LoVo (cell line): Measurements from ENCODE around the gene BIN1.
"Not testable (repeated sequence)": the region's sequence is repeated elsewhere in the genome, so short reads cannot be mapped to it uniquely, and the experiment has no call there.

Experiments
- DNase-seq: peaks from one replicate; pipeline ENCODE4 v3.0.0-alpha.2; 2016; ENCODE audit warnings: low spot score

The BIN1 gene

DNA sequence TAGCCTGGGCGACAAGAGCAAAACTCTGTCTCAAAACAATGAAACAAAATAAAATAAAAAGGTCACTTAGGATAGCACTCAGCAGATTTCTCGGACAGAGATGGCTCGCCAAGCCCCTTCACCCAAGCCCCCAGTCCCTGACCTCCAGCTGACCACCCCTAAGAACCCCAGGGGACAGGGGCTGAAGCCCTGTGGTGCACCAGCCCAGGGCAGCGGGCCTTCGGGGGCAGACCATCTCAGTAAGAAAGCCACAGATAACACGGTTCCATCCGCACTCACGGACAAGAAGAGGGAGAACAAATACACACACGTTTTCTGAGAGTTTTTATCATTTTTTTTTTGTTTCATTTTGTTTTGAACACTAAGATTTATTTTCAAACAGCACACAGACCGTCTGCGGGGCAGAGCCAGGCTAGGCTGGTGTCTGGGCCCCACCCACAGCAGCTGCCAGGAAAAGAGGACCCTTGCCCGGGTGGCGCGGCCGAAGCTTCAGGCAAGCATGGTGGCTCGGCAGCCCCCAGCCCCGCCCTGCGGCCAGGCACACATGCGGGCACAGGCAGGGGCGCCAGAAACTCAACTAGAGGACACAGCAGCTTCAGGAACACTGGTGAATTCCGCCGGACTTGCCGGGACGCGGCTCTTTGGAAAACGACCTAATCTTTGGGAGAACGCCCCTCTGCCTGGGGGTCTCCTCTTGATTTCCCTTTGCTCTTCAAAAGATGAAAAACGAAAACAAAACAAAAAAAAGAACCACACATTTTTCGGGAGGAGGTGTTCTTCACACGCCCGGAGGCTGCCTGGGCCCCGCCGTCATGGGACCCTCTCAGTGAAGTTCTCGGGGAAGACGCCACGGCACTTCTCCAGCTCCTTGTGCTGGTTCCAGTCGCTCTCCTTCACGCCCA lies 59.0 kb downstream of the BIN1 start:
- no peak for DNase-seq

GRCh38 chr2:127047054-127047453 lies 59.9 kb downstream of the BIN1 start:
- no peak for DNase-seq

DNA sequence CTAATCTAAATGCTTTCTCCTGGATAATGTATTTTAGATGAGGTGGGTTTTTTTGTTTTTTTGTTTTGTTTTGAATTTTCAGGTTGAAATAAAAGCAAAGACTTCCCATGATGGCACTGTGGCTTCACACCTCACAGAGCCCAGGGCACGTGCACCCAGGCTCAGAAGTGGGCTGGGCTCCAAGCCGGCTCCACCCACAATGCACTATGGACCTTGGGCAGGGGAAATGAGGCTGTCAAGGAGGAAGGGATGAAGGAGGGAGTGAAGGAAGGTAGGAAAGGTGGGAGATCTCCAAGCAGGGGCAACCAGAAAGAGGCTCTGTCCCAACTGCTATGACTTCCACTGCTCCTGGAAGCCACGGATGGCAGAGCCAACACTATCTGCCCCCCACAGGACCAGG lies 60.4 kb downstream of the BIN1 start:
- no peak for DNase-seq

GRCh38 chr2:127045792-127046501 lies 61.0 kb downstream of the BIN1 start:
- DNase-seq, result no peak

- DNase-seq, result no peak
Measured at GRCh38 chr2:127044977-127045661, 61.8 kb downstream of the BIN1 start.

DNA sequence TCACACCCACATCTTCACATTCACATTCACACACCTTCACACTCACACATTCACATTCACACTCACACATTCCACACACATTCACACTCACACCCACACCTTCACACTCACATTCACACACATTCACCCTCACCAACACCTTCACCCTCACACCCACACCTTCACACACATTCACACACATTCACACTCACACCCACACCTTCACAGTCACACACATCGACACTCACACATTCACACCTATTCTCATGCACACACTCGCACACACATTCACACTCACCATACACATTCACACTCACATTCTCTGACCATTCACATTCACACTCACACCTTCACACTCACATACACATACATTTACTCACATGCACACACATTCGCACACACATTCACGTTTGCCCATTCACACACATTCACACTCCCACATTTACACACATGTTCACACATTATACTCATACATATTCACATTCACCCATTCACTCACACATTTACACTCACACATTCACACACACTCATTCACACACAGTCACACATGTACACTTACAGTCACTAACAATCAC lies 62.7 kb downstream of the BIN1 start:
- no peak for DNase-seq

DNA sequence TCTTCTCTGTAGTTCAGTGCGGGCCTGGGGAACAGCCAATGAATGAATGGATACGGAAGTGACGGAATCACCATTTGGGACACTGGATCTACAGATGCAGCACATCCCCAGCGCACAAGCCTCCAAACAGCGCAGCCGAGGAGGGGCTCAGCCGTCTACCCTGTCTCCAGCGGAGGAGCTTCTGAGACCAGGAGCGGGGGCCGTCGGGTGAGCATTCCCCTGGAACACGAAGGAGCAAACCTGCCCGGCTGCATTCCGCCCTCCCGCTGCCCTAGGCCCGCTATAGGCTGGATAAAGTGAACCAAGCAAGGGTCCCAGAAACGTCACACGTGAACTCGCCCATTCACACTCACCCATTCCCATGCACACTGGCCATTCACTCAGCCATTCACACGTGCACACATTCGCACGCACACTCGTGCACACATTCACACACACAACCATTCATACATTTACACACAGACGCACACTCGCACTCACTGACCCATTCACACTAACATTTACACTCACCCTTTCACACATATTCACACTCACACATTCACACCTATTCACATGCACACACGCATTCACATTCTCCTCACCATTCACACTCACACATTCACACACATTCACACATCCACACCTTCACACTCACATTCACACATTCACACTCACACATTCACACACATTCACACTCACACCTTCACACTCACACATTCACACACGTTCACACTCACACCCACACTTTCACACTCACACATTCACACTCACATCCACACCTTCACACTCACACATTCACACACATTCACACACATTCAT lies 63.4 kb downstream of the BIN1 start:
- DNase-seq, result no peak

DNA sequence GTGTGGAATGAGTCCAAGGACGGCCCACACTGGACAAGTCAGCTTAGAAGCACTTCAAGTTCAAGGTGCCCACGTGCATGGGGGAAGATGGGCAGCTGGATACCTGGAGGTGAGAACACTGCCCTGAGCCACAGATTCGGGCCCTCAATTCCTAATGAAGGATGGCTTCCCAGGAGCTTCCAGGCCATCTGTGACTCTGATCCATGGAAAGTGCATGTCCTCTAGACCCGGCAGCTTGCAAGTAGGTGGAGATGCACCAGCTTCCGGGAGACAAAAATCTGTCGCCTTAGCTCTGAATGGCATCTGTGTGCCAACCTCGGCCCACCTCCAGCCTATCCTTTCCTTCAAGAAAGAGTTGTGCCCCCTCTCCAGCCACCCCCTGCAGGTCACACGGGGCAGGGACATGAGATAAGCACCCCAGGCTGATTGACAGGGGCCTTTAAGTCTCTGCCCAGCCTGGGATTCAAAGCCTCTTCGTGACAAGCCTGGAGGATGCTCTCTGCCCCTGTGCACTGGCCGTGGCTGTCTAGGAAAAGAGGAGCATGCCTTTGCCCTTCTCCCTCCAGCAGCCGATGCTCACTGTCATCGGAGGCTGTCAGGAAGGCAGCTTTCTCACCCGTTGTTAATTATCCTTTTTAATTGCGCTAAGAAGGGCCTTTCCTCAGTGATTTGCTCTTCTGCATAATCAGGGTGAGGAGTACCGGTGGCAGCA lies 65.5 kb downstream of the BIN1 start:
- DNase-seq, result no peak

DNA sequence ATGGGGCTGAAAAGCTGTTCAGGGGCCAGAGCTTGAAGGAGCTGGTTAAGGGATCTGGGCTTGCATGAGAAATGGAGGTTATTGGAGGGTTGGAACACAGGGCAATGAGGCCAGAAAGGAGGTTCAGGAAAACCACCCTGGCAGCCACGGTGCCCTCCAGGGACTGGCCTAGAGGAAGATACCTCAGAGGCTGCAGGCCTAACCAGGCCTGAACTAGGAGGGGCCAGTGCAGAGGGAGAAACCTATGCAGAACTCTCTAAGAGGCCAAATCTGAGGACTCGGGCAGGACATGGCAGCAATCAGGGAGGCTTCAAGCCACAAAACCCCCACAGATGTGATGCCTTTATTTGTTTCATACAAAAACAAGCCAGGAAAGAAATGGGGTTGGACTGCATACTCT lies 66.8 kb downstream of the BIN1 start:
- DNase-seq, result no peak

- DNase-seq, result no peak
Measured at GRCh38 chr2:127039387-127040031, 67.4 kb downstream of the BIN1 start.

DNA sequence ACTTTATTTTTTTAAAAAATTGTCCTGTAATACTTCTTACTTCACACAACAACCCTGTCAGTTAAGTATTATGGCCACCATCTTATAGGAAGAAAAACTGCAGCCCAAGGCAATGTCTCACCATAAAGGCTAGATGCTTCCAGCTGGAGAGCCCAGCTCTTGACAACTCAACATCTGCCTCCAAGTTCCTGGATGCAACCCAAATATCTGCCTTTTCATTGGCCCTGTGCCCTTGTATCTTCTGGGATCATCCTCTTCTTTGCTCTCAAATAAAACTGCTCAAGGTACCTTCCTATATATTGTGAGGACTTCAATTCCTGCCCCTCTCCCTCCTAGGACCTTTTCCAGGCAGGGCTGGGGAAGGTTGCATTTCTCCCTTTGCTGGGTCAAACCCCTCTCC lies 69.5 kb downstream of the BIN1 start:
- no peak for DNase-seq

DNA sequence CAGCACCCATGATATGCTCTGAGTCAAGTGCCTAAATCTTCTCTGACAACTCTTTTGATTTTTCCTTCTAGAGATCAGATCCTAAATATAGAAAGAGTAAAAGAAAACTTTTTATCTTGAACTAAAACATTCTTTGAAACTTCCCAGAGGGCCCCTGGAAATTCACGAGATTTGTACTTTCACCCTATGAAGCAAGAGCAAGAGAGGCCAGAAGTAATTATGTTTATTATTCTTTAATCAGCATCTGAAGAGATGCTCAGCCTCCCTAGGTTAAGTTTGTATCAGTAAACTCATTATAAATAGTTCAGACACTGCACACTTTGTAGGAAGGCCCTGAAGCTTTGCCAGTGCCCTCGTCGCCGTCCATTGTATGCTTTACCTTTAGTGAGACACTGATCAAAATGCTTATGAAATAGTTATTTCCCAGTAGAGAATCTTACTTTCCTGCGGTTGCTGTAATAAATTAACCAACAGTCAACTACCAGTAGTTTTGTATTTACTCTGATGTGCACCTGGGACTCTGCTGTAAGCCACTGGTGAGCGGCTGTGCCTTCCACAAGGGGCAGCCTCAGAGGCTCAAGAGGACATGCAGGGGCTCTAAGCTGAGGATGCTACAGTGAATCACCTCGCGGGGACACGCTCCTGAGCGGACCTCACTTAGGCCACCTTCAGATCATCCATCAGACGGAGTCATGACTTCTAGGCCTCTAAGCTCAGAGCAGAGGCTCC lies 71.9 kb downstream of the BIN1 start:
- DNase-seq, result no peak

DNA sequence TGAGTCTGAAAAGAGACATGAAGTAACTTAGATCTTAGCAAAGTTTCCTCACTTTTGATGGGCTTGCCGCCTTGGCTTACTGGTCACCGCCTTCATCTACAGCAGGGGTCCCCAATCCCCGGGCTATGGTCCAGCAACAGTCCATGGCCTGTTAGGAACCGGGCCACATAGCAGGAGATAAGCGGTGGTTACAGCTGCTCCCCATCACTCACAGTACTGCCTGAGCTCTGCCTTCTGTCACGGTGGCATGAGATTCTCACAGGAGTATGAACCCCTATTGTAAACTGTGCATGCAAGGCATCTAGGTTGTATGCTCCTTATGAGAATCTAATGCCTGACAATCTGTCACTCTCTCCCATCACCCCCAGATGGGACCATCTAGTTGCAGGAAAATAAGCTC lies 72.9 kb downstream of the BIN1 start:
- no peak for DNase-seq

DNA sequence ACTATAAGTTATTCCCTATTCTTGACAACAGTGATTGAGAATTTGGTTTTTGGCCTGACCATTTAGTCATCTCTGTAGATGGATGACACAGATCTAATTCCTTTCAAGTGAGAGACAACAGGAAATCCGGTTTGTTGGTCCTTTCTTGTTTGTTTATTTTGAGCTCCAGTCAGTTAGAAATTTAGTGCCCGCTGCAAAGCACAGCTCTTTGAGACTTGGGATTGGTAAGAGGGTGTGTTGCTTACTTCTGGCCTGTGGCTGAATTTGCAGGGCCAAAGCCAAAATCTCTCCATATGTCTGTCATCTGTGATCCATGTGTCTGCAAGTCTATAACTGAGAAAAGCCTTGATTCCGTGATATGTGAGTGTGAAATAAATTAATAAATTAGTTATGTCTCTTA lies 74.3 kb downstream of the BIN1 start:
- DNase-seq, result no peak

GRCh38 chr2:127029350-127030051 lies 77.5 kb downstream of the BIN1 start:
- DNase-seq, result no peak

- not testable (repeated sequence) for DNase-seq
Measured at GRCh38 chr2:127028745-127029144, 78.2 kb downstream of the BIN1 start.

DNA sequence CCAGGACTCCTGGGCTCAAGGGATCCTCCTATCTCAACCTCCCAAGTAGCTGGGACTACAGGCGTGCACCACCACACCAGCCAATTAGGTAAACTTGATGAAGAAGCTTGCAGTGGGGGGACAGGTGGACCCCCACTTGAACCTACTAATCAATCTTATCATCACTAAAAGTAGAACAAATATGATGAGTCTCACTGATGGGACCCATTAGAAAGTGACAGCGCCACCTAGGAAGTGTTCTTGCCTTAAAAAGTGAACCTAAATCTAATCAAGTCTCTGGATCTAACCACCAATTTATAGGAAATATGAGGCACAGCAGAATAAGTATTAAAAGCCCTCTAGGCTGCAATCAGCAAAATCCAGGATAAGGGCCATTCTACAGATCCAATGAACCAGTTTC lies 79.2 kb downstream of the BIN1 start:
- DNase-seq, result no peak

DNA sequence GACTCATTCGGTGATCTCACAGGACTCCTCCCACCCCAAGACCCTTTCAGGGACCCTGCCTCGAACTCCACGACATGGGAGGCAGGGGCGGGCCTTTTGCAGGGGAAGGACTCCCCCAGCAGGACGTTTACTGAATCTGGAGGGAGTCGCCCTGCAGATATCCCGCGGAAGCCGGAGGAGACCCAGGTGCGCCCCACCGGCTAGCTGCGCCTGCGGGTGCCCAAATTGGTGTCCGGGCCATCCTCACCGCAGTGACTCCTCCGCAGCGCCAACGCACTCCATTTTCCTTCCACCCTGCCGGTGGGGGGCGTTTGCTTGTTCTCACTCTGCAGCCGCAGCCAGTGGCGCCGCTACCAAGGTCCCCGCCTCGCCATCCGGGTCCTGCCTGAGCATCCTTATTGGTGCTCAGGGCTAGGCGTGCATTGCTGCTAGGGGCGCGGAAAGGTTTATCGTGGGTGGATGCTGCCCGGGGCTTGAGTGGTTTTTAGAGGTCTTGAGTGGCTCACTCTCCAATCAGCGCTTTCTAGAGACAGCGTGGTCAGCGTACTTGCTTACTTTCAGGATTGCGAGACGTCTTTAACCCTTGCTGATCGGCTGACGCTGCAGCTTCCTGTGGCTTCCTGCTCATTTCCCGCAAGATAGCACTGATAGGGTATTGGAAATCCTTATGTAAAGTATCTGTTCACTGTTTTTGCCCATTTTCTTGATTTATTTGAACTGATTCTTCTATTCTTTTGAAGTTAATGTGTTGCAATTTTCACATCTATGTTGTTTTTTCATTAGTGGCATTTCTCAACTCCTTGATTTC lies 81.4 kb downstream of the BIN1 start:
- peak; percentile 25 for DNase-seq
